ENCODE measurements around the gene HOXB2. TPM values are rescaled to one million over a fixed set of nuclear protein-coding genes. Genes with fewer than 3 reads are reported as not detected.

The HOXB2 gene
- total and polyA plus RNA-seq, 2 of the 8 experiments (the other 6 are each of a cell fraction or from before 2014, with no cell fraction given): not detected

- FAIRE-seq (no peak), DNase-seq (ENCODE audit: low read depth in 1 of 2, low spot score in 2 of 2) (no peak)
- ChIA-PET POLR2A (ENCODE audit: partially characterized antibody) (interaction anchor here (1.8 kb wide), 1 partner anchor 14 kb away, joined by 8 read pairs; no protein-coding TSS in a partner anchor), CTCF (ENCODE audit: partially characterized antibody) (interaction anchor here (0.6 to 4.8 kb wide), 14 partner anchors 8 to 113 kb away, joined by 3 to 32 read pairs (median 4); partner anchors contain the start of gene HOXB5)
- no peaks in the 10 kb centered on the region for H3K79me1 ChIP-seq (ENCODE audit: low read depth, low read length)
- H3K23me2 ChIP-seq (ENCODE audit: low read depth, low read length): no peaks in the 10 kb centered on the region
- peaks cover 0 to 5% (median under 1%) of the 10 kb centered on the region in 4 experiments; a peak in 4 of 7 replicates for H3K4me1 ChIP-seq (replicated peaks in 1 of 4; ENCODE audit: control insufficient read depth in 3 of 4, insufficient read depth in 4 of 4, low read length in 3 of 4)
- H4K8ac ChIP-seq (ENCODE audit: extremely low read depth, insufficient read depth, low read length): no peak overlapping the region
- no peak overlapping the region for H2BK12ac ChIP-seq (ENCODE audit: low read depth, low read length)
- no peak overlapping the region for H2BK15ac ChIP-seq (ENCODE audit: low read length)
- peaks cover 9 to 47% of the 10 kb centered on the region in 2 experiments for H4K20me1 ChIP-seq (replicated peaks in 1 of 2; ENCODE audit: control insufficient read depth in 1 of 2, insufficient read depth in 2 of 2, low read length in 2 of 2)
- TF ChIP-seq ZNF274 (IDR thresholded peaks at IDR 0.05; ENCODE audit: borderline replicate concordance, extremely low read depth, low read length): no peak
- TF ChIP-seq EZH2 (IDR thresholded peaks at IDR 0.05; ENCODE audit: low read depth, low read length, severe bottlenecking): peak; percentile 93
- no peak for TF ChIP-seq RAD21 (IDR thresholded peaks at IDR 0.05 in 1 of 2, conservative IDR thresholded peaks at IDR 0.05 in 1 of 2; ENCODE audit: low read depth in 2 of 2, low read length in 2 of 2)
- TF ChIP-seq SUZ12 (IDR thresholded peaks at IDR 0.05; ENCODE audit: low read length): peak; percentile 91
- TF ChIP-seq CBX8 (IDR thresholded peaks at IDR 0.05; ENCODE audit: borderline replicate concordance, low read depth, low read length): peak; percentile 60; the same call in 1 of the 2 replicates
- peak; percentile 61 for TF ChIP-seq CTBP2 (IDR thresholded peaks at IDR 0.05; ENCODE audit: borderline replicate concordance, insufficient read depth, insufficient read length, low read length)
- no peak overlapping the region for H4K5ac ChIP-seq (ENCODE audit: insufficient read length, low read depth, low read length)
- no peak overlapping the region for H3K56ac ChIP-seq (replicated peaks; ENCODE audit: insufficient read length, low read depth, low read length)
- H3K4me2 ChIP-seq (ENCODE audit: insufficient read depth in 1 of 2, low read depth in 2 of 2, low read length in 2 of 2): no peak overlapping the region
- no peak overlapping the region for H2AFZ ChIP-seq (ENCODE audit: low read length)
- H3K4ac ChIP-seq (replicated peaks; ENCODE audit: insufficient read length, low read depth, low read length): no peak overlapping the region
- no peak overlapping the region for H4K91ac ChIP-seq (replicated peaks; ENCODE audit: insufficient read length, low read length)
- no peaks in the 10 kb centered on the region for H3K9me3 ChIP-seq (ENCODE audit: insufficient read depth in 2 of 2, low read depth in 1 of 2, low read length in 1 of 2)
- H3K27me3 ChIP-seq (replicated peaks in 1 of 4; ENCODE audit: control insufficient read depth in 3 of 4, extremely low read depth in 1 of 4, insufficient read depth in 3 of 4, low read length in 3 of 4): peaks cover 99 to 100% (median 100%) of the 10 kb centered on the region in 4 experiments
- no peak overlapping the region for H3K4me3 ChIP-seq (ENCODE audit: extremely low read depth in 1 of 4, insufficient read depth in 2 of 4, low read depth in 3 of 4, low read length in 4 of 4)
- no peak overlapping the region for H3K23ac ChIP-seq (ENCODE audit: insufficient read length)
- H2AK5ac ChIP-seq (ENCODE audit: low read depth, low read length): no peak overlapping the region
- H3K36me3 ChIP-seq (ENCODE audit: control insufficient read depth in 2 of 4, insufficient read depth in 4 of 4, low read length in 3 of 4): no peaks in the 10 kb centered on the region; a peak in 1 of 8 replicates
- H3K79me2 ChIP-seq (ENCODE audit: control insufficient read depth in 1 of 2, insufficient read depth in 2 of 2, low read length in 2 of 2): no peaks in the 10 kb centered on the region
- no peak overlapping the region for H3K14ac ChIP-seq (ENCODE audit: insufficient read length)
- no peak overlapping the region for H2BK120ac ChIP-seq (replicated peaks; ENCODE audit: low read depth, low read length)
- H2BK5ac ChIP-seq (ENCODE audit: low read depth, low read length): no peak overlapping the region
- no peak overlapping the region for H3K9ac ChIP-seq (replicated peaks in 1 of 4; ENCODE audit: extremely low read depth in 1 of 4, low read depth in 3 of 4, low read length in 3 of 4)
- H2BK20ac ChIP-seq (ENCODE audit: low read length): no peak overlapping the region
- no peak overlapping the region for H3K18ac ChIP-seq (ENCODE audit: extremely low read depth, low read length)
- no peak overlapping the region for H3K27ac ChIP-seq (ENCODE audit: low read depth, low read length)
- WGBS, 2 experiments (ENCODE audit: extremely low coverage in 1 of 2, insufficient coverage in 1 of 2, insufficient read length in 1 of 2, insufficient replicate concordance in 2 of 2, low coverage in 1 of 2, low lambda C conversion rate in 2 of 2, missing lambda C conversion rate in 1 of 2): 12% methylated on average over 19 of the region's 19 CpGs; no CpG with 5 or more reads in 1 of the 2 experiments
Observed at GRCh38 chr17:48570325-48571023, 25.6 kb upstream of the HOXB2 start.
